HFF-Myc (cell line): Measurements from ENCODE around the gene B4GALT1.

Experiments used
- DNase-seq: peaks from one replicate; pipeline ENCODE4 v3.0.0-alpha.2; 2011; ENCODE audit warnings: low read depth; ENCODE audit errors: extremely low read depth
- H3K4me3 ChIP-seq: replicated peaks from 2 replicates; pipeline ENCODE4 v1.5.1; 2011; ENCODE audit warnings: low read depth, mild to moderate bottlenecking, control low read depth, low read length
- CTCF ChIP-seq: IDR thresholded peaks from 2 replicates; pipeline ENCODE4 v1.5.1; 2012; ENCODE audit warnings: mild to moderate bottlenecking, low read depth, low read length, control low read depth; ENCODE audit errors: missing control alignments

Gene B4GALT1

GRCh38 chr9:33175649-33176325 lies 8.7 kb upstream of the B4GALT1 start:
- no peak overlapping the region for H3K4me3 ChIP-seq
- DNase-seq, result no peak
- TF ChIP-seq CTCF, result no peak

- DNase-seq, result no peak
- TF ChIP-seq CTCF, result no peak
- no peak overlapping the region for H3K4me3 ChIP-seq
Observed at GRCh38 chr9:33172256-33173238, 5.4 kb upstream of the B4GALT1 start.

GRCh38 chr9:33170464-33171415 lies 3.6 kb upstream of the B4GALT1 start:
- peak; percentile 19 for TF ChIP-seq CTCF
- no peak overlapping the region for H3K4me3 ChIP-seq
- no peak for DNase-seq

- DNase-seq, result no peak
- H3K4me3 ChIP-seq, result no peak overlapping the region
- no peak for TF ChIP-seq CTCF
Observed at GRCh38 chr9:33168941-33169544, 1.9 kb upstream of the B4GALT1 start.

- no peak for DNase-seq
- no peak for TF ChIP-seq CTCF
- H3K4me3 ChIP-seq, result peak overlapping the region; percentile 39
Observed at GRCh38 chr9:33167972-33168461, 881 bp upstream of the B4GALT1 start.
